ENCODE measurements around the gene ATG2B. TPM values are rescaled to one million over a fixed set of nuclear protein-coding genes. Genes with fewer than 3 reads are reported as not detected.

ATG2B gene
- total RNA-seq, 2 experiments from 2014 or later = 15.7 to 23.7 TPM

- TF ChIP-seq, protein P1, sequence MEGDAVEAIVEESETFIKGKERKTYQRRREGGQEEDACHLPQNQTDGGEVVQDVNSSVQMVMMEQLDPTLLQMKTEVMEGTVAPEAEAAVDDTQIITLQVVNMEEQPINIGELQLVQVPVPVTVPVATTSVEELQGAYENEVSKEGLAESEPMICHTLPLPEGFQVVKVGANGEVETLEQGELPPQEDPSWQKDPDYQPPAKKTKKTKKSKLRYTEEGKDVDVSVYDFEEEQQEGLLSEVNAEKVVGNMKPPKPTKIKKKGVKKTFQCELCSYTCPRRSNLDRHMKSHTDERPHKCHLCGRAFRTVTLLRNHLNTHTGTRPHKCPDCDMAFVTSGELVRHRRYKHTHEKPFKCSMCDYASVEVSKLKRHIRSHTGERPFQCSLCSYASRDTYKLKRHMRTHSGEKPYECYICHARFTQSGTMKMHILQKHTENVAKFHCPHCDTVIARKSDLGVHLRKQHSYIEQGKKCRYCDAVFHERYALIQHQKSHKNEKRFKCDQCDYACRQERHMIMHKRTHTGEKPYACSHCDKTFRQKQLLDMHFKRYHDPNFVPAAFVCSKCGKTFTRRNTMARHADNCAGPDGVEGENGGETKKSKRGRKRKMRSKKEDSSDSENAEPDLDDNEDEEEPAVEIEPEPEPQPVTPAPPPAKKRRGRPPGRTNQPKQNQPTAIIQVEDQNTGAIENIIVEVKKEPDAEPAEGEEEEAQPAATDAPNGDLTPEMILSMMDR (conservative IDR thresholded peaks at IDR 0.05; ENCODE audit: low read length) = no peak
- no peak for TF ChIP-seq EZH2phosphoT487 (IDR thresholded peaks at IDR 0.05; ENCODE audit: borderline replicate concordance, low read depth, low read length)
- Histone ChIP-seq H3K4me2 (ENCODE audit: low read length) (peak overlapping the region; percentile 46), H4K20me1 (ENCODE audit: insufficient read depth, low read length) (no peaks in the 10 kb centered on the region; the same call in 1 of the 2 replicates), H2AFZ (ENCODE audit: low read length) (no peak overlapping the region), H3K36me3 (ENCODE audit: insufficient read depth, low read length) (peaks cover 42% of the 10 kb centered on the region), H3K9me3 (ENCODE audit: low read length) (no peaks in the 10 kb centered on the region), H3K79me2 (ENCODE audit: insufficient read depth, low read depth, low read length) (no peaks in the 10 kb centered on the region), H3K9me2 (ENCODE audit: insufficient read depth, low read length) (no peaks in the 10 kb centered on the region), H3K27ac (ENCODE audit: low read depth, low read length, poor library complexity, severe bottlenecking) (no peak overlapping the region), H3K4me3 (ENCODE audit: low read depth, low read length, poor library complexity, severe bottlenecking) (no peak overlapping the region), H3K4me1 (ENCODE audit: insufficient read depth, low read length, poor library complexity, severe bottlenecking) (peaks cover 16% of the 10 kb centered on the region)
- ChIA-PET POLR2A (interaction anchor here (1.1 to 2.1 kb wide), 6 partner anchors 8 to 67 kb away, joined by 3 to 11 read pairs (median 5); partner anchors contain the start of gene AK7), CTCF (ENCODE audit: unreplicated experiment) (interaction anchor here (1.3 kb wide), 1 partner anchor 10 kb away, joined by 3 read pairs; no protein-coding TSS in a partner anchor)
- DNase-seq (ENCODE audit: low spot score) = peak; percentile 19
- BruUV-seq (replicated peaks) = no TSS peak
- intact Hi-C loops (cut with micrococcal nuclease; ENCODE audit: unreplicated experiment) = no loop called here
Observed at GRCh38 chr14:96380735-96381134, 17.6 kb upstream of the ATG2B start.

DNA sequence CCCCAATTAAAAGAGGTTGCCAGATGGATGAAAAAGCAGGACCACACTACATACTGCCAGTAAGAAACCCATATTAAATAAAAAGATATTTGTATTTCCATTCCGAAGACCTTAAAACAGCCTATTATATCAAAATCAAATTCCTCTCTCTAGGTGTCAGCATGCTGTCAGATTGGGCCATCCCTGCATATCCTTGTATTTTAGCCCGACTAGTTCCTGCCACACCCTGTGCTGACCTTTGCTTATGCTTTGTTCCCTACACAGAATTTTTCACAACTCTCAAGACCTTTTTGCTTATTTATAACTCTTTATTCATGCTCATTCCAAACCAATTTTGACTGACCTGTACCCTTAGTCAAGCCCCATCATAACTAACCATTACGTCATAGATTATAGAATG, 13.0 kb upstream of the ATG2B start:
- no peaks in the 10 kb centered on the region for H3K9me2 ChIP-seq (ENCODE audit: insufficient read depth, low read length)
- no peak overlapping the region for H2AFZ ChIP-seq (ENCODE audit: low read length)
- no TSS peak for BruUV-seq (replicated peaks)
- H3K36me3 ChIP-seq (ENCODE audit: insufficient read depth, low read length) = no peaks in the 10 kb centered on the region; the same call in 1 of the 2 replicates
- no peak for DNase-seq (ENCODE audit: low spot score)
- intact Hi-C loops (cut with micrococcal nuclease; ENCODE audit: unreplicated experiment) = no loop called here
- POLR2A ChIA-PET = no interaction called here
- TF ChIP-seq EZH2phosphoT487 (IDR thresholded peaks at IDR 0.05; ENCODE audit: borderline replicate concordance, low read depth, low read length) = no peak
- TF ChIP-seq, protein P1 (conservative IDR thresholded peaks at IDR 0.05; ENCODE audit: low read length) = no peak
- H4K20me1 ChIP-seq (ENCODE audit: insufficient read depth, low read length) = no peaks in the 10 kb centered on the region; the same call in 1 of the 2 replicates
- CTCF ChIA-PET (ENCODE audit: unreplicated experiment) = no interaction called here
- H3K4me1 ChIP-seq (ENCODE audit: insufficient read depth, low read length, poor library complexity, severe bottlenecking) = peaks cover 11% of the 10 kb centered on the region
- no peak overlapping the region for H3K4me2 ChIP-seq (ENCODE audit: low read length)
- no peaks in the 10 kb centered on the region for H3K9me3 ChIP-seq (ENCODE audit: low read length)
- H3K4me3 ChIP-seq (ENCODE audit: low read depth, low read length, poor library complexity, severe bottlenecking) = no peak overlapping the region
- peaks cover 2% of the 10 kb centered on the region; the same call in 1 of the 2 replicates for H3K79me2 ChIP-seq (ENCODE audit: insufficient read depth, low read depth, low read length)
- H3K27ac ChIP-seq (ENCODE audit: low read depth, low read length, poor library complexity, severe bottlenecking) = no peak overlapping the region

DNA sequence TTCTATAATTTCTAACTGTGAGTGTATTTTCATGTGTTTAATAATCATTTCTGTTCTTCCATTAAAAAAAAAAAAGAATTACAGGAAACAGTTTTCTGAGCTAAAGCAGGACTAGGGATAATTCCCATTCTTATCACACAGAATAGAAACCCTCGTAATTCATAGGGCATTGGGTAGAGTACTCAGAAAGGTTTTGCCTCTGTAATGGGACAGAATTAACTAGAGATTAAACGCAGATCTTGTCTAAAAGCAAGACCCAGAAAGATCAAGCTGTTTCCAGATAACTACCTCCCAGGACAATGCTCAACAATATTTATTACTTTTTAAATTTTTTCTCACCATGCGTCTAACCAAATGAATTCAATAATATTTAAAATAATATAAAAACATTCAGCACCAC, 10.4 kb upstream of the ATG2B start:
- H3K36me3 ChIP-seq (ENCODE audit: insufficient read depth, low read length) = peaks cover 13% of the 10 kb centered on the region
- no peak for TF ChIP-seq EZH2phosphoT487 (IDR thresholded peaks at IDR 0.05; ENCODE audit: borderline replicate concordance, low read depth, low read length)
- TF ChIP-seq, protein P1 (conservative IDR thresholded peaks at IDR 0.05; ENCODE audit: low read length) = no peak
- H3K4me3 ChIP-seq (ENCODE audit: low read depth, low read length, poor library complexity, severe bottlenecking) = no peak overlapping the region
- no peak overlapping the region for H2AFZ ChIP-seq (ENCODE audit: low read length)
- no peak overlapping the region for H3K27ac ChIP-seq (ENCODE audit: low read depth, low read length, poor library complexity, severe bottlenecking)
- BruUV-seq (replicated peaks) = no TSS peak
- no peak overlapping the region for H3K4me2 ChIP-seq (ENCODE audit: low read length)
- DNase-seq (ENCODE audit: low spot score) = no peak
- no peaks in the 10 kb centered on the region for H3K9me3 ChIP-seq (ENCODE audit: low read length)
- no peaks in the 10 kb centered on the region; the same call in 1 of the 2 replicates for H4K20me1 ChIP-seq (ENCODE audit: insufficient read depth, low read length)
- H3K79me2 ChIP-seq (ENCODE audit: insufficient read depth, low read depth, low read length) = peaks cover 11% of the 10 kb centered on the region
- ChIA-PET POLR2A (no interaction called here), CTCF (ENCODE audit: unreplicated experiment) (no interaction called here)
- no peaks in the 10 kb centered on the region for H3K9me2 ChIP-seq (ENCODE audit: insufficient read depth, low read length)
- intact Hi-C loops (cut with micrococcal nuclease; ENCODE audit: unreplicated experiment) = no loop called here
- H3K4me1 ChIP-seq (ENCODE audit: insufficient read depth, low read length, poor library complexity, severe bottlenecking) = no peaks in the 10 kb centered on the region

Data from OCI-LY7 (cell line).